Measurements from ENCODE around the gene TMEM273.

DNA sequence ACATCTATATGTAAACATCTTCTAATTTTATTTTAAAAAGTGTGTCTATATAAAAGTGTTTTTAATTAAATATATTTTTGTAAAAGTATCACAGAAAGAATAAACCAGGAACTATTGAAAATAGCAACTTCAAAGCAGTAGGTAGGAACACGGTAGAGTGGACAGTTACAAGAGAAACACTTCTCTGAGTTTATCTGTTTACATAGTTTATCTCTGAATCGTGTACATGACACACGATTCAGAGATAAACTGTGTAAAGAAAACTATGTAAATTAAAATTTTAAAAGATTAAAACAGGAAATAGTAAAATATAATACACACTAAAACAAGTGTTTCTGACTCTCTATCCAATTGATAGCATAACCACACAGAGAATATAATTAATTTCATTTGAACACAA is 29.3 kb downstream of the TMEM273 start:
- TF ChIP-seq CTCF (IDR thresholded peaks at IDR 0.05; ENCODE audit: low read length), result no peak
- TF ChIP-seq EZH2 (IDR thresholded peaks at IDR 0.05; ENCODE audit: borderline replicate concordance, low read length), result no peak

Measured in OCI-LY1 (cell line).